NCI-H774 (cell line): Measurements from ENCODE around the gene KDSR.

Experiments used
- DNase-seq: peaks from one replicate; lab custom pipeline; 2025; lab: John Stamatoyannopoulos, UW

Gene KDSR

GRCh38 chr18:63283305-63284094 is 83.5 kb downstream of the KDSR start:
- DNase-seq = no peak

- DNase-seq = no peak
Observed at GRCh38 chr18:63282793-63283192, 84.2 kb downstream of the KDSR start.
